ENCODE results near the gene LDLRAD4. TPM values are rescaled to one million over a fixed set of nuclear protein-coding genes. Genes with fewer than 3 reads are reported as not detected.

The LDLRAD4 gene
- polyA plus RNA-seq, 4 donors = 10.4 to 20.6 (median 11.6) TPM

DNA sequence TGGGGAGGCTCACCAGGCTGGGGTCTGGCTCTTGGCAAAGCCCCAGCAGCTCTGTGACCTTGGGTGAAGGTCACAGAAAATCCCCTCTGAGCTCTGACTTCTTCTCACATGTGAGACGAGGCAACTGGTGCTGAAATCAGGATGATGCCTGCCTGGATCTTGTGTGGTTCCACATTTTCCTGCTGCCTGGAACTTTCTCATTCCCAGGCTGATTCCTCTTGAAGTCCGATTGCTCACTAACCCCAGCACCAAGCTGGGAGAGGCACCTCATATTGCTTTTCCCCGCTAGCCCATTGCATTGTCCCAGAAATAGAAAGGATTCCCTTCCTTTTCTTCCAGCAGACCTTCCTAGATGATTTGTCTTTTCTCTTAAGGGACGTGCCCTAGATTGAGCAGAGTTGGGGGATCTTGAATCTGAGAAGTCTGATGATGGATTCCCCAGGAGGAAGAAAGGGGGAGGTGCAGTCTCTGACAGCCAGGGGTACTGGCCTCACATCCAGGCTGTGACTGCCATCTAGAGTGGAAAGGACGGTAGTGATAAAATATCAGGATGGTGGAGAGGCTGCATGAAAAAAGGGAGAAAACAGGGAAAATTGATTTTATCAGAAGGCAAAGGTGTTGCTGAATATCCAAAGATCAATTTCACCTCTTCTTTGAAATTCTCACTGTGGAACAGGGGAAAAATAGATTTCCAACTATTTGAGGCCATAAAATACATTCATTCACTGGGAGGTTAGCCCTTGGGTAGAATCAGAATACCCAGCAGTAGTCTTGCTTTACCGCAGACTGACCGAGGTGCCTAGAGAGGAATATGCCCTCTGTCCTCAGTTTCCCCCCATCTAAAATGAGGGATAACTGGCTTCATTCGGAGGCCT is 411.5 kb downstream of the LDLRAD4 start:
- peak in 1 of 4 donors; percentile 65 for DNase-seq (ENCODE audit: low read depth in 4 of 4, low spot score in 3 of 4)

DNA sequence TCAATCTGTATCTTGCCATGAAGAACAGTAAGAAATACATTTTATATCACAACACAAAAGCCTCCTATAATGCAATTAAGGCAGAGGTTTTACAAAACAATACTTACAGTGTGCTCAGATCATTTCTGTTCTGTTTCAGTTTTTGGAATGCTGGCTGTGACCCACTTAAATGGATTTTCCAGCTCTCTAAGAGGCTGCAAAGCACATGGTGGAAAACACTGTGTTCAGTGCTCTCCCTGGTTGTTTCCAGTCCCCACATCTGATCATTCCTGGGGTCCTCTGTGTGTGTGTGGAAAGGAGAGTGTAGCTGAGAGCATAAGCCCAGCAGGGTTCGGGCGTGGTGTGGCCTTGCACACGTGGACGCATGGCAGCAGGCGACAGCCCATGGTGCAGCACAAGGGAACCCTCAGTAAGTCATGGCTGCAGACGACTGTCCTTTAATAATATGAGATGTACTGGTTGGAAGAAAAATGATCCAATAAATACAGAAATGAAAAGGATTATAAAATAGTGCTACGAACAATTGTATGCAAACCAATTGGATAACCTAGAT is 412.2 kb downstream of the LDLRAD4 start:
- DNase-seq (ENCODE audit: low read depth in 4 of 4, low spot score in 3 of 4) = no peak

DNA sequence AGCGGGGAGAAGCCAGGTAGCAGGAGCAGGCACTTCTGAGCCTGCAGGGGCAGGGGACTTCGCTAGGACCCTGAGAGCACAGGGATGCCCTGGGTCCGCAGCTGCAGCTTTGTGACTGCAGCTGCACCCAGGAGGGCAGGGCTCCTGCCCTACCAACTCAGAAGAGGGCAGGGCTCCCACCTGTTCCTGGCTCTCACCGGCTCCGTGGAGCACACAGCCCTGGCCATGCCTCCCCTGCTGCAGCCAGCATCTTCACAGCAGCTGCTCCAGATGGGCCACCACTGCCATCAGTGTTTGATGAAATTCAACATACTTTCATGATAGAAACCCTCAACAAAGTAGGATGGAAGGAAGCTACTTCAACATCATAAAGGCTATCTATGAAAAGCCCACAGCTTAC is 415.1 kb downstream of the LDLRAD4 start:
- no peak for DNase-seq (ENCODE audit: low read depth in 4 of 4, low spot score in 3 of 4)

DNA sequence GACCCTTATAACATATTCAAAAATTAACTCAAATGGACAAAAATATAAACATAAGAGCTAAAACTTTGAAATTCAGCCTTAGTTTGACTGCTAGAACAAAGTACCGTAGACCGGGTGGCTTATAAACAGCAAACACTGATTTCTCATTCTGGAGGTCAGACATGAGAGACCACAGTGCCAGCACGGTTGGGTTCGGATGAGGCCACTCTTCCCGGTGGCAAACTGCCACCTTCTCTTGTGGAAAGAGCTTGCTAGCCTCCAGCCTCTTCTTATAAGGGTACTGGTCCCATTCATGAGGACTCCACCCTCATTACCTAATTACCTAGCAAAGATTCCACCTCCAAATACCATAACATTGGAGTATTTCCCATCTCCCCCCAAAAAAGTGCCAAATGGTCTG is 416.5 kb downstream of the LDLRAD4 start:
- no peak for DNase-seq (ENCODE audit: low read depth in 4 of 4, low spot score in 3 of 4)

DNA sequence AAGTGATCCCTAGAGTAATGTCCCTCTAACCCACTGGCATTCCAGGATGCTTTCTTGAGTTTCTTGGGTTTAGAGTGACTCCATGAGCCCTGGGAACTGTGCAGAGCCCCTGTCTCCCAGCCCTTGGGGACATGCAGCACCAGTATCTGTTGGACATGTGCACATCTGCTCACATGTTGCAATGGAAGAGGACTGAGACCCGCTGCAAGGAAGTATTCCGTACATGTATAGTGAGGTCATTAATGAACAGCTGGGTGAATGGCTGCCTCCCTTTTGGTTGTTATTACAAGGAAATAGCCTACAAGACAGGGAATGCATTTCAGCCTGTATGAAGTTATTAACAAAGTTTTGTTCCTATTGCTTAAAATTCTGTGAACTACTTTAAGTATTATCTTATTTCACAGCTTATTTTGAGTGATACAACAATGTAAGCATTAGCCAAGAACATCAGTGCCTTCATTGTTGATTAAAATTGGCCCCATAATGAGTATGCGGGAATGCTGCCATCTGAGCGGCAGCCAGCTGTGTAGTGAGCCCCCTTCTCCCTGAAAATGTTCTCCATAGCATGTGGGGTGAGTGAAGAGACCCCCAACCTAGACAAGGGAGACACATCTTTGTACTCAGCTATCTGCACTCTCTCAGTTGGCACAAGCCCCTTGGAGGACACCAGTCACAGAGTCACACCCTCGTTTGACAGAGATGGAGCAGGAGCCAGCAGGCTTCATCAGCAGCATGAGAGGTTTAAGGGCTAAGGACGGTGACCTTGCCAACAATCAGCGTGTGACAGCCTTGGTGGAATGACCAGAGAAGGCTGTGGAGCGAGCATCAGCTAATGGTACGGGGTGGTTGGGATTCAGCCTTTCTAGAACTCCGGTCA is 420.4 kb downstream of the LDLRAD4 start:
- no peak for DNase-seq (ENCODE audit: low read depth in 4 of 4, low spot score in 3 of 4)

DNA sequence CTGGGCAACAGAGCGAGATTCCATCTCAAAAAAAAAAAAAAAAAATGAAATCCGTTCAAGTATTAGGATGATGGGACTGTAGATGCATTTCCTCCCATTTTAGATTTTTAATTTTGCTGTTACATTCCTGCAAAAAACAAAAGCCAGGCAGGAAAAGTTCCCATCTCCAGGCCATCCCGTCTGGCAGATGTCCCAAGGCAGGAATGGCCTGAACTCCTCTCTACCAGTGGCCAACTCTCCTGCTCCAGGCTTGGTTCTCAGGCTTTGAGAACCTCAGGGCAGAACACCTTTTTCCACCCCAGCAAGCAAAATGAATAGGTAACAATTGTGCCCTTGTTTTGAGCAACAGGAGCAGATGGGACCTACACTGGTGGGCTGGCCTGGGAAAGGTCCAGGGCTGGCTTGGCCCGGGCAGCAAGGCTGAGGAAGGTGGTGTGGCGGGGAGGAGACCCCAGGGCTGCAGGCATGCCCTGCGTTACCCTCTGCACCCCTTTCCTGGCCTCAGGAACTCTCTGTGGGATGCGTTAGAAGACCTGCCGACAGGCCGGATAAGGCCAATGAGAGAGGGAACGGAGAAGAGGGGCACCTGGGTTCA is 421.8 kb downstream of the LDLRAD4 start:
- DNase-seq (ENCODE audit: low read depth in 4 of 4, low spot score in 3 of 4) = no peak

DNA sequence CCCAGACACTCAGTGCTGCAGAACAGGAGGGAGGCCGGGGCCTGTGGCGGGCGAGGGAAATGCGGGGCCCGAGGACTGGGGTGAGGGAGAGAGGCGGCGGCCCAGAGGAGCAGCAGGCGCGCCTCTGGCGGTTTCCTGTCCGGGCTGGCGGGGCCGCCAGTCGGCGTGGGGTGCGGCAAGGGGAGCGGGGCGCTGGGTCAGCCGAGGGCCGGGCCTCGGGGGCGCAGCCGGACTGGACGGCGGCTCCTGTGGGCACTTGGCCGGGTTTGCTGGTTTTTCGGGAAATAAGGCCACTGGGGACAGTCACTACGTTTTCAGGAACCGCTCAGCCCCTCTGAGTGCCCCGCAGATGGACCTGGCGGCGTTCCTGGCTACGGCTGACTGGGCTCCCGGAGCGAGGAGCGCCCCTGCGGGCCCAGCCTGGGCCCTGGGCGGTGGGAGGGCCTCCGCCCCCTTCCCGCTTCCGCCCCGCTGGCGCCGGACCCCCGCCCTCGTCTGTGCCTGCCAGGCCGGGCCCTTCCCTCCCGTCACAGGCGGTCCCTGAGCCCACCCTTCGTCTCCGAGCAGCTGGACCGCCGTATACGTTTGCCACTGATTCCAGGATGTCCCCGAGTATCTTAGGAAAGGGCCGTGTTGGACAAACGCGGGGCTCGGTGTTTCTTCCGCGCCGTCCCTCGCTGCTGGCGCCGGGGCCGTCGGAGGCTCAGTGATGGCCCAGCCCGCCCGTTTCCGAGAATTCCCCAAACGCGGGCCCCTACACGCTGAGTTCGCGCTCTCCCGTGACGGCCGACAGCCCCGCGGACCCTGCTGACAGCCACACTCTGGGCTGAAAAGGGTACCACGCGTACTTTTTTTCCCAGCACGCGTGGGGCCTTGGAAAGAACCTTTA is 423.2 kb downstream of the LDLRAD4 start:
- DNase-seq (ENCODE audit: low read depth in 4 of 4, low spot score in 3 of 4) = peak in 3 of 4 donors; percentile 47 to 57 (median 48)

DNA sequence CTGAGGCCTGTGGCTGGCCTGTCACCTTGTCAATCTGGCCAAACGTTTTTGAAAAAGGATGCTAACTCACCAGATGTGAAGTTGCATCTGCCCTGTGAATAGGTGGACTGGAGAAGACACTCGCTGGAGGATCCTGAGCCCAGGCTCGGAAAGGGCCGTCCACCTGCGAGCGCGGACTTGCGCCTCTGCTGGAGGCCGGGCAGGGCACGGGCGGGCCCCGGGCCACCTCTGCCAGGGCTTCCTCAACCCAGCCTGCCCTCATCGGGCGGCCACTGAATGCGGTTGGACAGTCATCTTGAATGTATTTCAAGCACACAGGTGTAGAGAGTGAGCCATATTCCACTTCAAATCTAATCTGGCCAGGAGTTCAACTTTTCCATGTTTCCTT is 423.9 kb downstream of the LDLRAD4 start:
- no peak for DNase-seq (ENCODE audit: low read depth in 4 of 4, low spot score in 3 of 4)

DNA sequence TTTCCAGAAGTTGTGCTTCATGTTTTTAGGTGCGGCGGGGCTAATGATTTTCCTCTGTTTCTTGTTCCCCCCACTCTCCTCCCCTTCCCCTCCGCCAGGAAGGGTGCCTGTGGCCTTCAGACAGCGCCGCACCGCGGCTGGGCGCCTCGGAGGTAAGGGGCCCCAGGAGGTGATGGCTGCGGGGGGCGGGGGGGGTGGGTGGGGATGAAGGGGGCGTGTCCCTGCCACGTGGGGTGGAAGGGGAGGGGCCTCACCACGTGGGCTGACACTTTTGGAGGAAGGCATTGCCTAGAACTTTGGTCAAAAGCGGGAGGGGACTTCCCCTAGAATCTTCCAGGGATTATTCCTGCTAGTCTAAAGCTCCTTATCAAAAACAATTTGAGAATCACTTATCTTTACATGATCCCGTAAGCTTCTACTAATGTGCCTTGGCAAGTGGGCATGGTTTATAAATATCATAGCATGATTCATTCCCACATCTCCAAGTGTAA is 424.7 kb downstream of the LDLRAD4 start:
- DNase-seq (ENCODE audit: low read depth in 4 of 4, low spot score in 3 of 4) = no peak

DNA sequence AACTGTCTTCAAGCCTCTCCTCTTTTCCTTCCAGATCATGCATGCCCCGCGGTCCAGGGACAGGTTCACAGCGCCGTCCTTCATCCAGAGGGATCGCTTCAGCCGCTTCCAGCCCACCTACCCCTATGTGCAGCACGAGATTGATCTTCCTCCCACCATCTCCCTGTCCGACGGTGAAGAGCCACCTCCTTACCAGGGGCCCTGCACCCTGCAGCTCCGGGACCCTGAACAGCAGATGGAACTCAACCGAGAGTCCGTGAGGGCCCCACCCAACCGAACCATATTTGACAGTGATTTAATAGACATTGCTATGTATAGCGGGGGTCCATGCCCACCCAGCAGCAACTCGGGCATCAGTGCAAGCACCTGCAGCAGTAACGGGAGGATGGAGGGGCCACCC is 426.5 kb downstream of the LDLRAD4 start:
- no peak for DNase-seq (ENCODE audit: low read depth in 4 of 4, low spot score in 3 of 4)

DNA sequence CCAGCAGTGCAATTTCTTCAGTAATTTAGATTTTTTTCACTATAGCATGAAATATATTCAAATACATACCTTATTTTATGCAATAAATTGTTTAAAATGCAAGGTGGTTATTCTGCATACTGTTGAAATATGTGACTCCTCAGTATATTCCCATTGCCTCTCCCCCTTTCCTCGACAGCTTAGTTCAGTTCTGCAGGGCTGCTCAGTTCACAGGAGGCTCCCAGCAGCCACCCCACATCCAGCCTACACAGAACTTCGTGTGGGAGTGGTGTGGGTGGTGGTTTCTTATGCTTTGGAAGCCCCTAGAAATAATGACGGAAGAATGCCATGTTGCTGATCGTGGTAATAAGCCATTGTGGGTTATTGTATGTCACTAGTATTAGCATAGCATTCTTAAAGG is 428.1 kb downstream of the LDLRAD4 start:
- no peak for DNase-seq (ENCODE audit: low read depth in 4 of 4, low spot score in 3 of 4)

DNA sequence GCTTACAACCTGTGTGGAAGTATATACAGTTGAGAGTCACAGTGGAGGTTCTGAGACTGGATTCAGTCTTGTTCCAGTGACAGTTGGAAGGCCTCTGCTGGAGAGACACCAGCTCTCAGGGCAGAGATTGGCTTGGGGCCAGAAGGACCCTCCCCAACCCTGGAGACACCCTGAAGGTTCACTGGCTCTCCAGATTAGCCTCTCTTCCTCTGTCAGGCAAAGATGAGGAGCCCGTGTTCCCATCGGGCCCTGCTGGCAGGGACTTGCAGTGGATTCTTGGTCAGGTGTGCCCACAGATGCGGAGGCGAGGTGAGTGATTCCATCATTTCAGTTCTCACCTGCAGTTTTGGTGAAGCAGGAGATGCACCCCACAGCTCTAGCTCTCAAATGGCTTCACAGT is 429.2 kb downstream of the LDLRAD4 start:
- no peak for DNase-seq (ENCODE audit: low read depth in 4 of 4, low spot score in 3 of 4)

DNA sequence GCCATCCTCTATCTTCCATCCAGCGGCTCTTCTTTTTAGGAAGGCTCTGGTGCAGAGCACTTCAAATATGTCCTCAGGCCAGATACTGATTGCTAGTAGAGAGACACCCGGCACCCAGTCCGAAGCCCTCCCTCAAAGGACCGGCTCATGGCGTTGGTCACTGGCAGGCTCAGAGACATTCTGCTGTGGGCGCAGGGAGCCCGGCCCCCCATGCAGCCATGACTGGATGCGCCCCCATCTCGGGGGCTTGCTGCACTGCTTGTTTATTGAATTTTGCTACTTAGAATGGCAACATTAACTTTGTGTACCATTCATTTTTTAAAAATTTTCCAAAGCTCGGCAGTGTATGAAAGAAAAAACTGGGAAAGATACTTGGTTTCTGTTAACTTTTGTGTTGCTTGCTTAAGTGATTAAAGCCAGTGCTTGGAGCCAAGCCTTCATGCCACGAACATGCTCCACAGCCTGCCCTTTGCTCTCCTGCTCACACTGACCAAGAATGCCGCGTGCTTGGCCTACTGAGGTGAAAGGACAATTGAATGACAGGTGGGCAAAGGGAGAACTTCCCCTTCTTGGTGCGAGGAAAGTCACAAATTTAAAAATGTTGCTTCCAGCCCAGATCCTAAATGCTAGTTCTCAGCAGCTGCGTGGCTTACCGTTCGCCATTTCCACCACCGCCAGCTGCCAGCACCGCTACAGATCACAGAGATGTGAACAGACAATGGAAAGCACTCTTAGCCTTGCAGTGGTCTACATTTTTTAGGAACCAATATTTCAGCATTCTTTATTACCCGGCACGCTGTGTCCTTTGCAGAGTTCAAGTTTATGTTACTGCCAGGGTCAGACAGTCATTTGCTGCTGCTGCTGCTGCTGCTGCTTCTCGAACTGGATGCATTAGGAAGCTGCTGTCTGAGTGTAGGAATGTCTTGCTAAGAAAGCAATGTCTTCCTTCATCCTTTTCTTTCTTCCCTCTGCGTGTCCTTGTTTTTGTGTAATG is 431.1 kb downstream of the LDLRAD4 start:
- DNase-seq (ENCODE audit: low read depth in 4 of 4, low spot score in 3 of 4) = no peak

DNA sequence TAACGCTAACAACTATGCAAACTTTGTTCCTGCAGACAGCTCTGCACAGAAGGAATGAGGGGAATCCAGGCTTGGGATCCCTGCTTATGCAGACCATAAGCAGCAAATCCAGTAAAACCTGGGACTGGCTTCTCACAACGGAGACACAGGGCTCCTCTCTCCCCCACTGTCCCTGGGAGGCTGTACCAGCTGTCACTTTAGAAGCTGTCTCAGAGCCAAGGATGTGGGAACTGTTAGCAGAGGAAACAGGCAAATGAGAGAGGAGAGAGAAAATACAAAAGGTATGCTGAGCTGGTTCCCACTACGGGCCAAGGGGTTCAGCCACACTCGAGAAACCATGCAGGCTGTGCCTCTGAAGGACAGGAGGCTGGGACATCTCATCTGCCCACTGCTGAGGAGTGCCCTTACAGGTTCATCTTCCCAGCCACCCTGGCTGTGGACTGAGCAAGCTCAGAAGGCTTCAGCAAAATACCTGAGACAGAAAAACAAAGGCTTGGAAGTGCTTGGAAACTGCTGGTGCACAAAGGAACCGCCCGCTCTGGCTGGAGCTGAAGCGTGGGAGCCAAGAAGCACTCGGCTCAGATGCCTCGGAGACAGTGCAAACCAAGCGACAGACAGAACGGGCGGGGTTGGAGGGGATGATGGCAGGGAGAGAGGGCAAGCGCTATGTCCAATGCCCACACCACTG is 435.3 kb downstream of the LDLRAD4 start:
- DNase-seq (ENCODE audit: low read depth in 4 of 4, low spot score in 3 of 4) = no peak

DNA sequence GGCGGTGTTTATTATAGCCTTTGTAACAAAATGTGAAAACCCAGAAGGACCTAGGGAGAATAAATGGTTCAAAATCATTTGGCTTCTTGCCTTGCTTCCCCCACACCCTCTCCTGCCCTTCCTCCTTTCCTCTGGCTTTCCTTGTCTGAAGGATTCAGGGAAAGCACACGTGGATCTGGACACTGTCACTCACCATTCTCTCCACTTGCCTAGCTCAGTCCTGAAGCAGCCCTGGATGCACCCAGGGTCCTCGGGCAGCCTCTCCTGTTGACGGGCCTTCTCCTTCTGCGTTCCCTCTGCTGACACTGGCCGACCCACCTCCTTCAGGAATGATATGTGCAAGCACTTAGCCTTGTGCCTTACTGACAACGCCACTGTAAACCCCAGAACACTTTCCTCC is 439.4 kb downstream of the LDLRAD4 start:
- DNase-seq (ENCODE audit: low read depth in 4 of 4, low spot score in 3 of 4) = no peak

DNA sequence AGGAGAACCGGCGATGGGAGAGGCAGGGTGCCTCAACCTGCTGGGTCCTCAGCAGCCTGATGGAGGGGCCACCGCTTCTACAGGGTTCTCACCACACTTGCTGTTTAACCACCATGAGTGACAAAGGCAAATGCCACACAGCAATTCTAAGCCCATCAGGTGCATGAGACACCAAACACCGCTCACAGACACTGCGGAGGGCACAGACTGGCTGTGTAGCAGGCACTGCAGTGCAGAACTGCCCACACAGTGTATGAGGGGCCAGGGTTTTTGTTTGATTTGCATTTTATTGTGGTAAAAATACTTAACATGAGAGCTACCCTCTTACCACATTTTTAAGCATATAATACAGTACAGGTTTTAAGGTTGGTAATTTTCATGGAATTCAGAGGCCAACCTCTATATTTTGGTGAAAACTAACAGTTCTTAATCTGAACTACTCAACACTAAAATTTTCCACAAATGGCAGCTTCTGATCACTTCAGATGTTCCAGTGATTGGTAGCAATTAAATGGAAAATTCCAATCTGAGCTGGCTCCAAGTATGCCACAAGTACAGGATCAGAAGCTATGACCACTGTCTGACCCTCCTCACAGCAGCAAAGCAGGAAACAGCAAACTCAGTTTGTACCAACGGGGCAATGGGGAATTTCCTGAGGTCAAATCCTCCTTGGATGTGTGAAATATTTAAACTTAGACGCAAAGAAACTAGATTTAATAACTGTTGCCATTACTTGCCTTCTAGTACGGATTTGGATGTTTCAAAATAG is 440.1 kb downstream of the LDLRAD4 start:
- DNase-seq (ENCODE audit: low read depth in 4 of 4, low spot score in 3 of 4) = no peak

DNA sequence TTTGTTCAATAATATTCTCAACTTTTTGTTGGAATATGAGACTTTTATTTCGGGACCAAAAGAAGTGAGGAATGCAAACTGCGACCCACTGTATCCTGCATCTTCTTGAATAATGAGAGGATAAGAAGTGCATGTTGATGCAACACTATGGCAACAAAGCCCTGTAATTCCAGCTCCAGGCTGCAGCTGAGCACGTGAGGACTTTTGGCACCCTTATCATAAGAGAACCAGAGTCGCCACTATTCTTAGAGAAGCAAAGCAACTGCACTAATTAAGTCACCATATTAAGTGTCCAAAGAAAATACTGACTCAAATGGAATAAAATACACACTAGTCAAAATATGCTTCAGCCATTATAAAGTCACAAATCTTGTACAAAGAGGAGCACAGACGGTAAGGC is 441.9 kb downstream of the LDLRAD4 start:
- no peak for DNase-seq (ENCODE audit: low read depth in 4 of 4, low spot score in 3 of 4)

Measured in left renal pelvis (tissue), 4 donors.